ENCODE results near the gene PRPF19. TPM values are rescaled to one million over a fixed set of nuclear protein-coding genes. Genes with fewer than 3 reads are reported as not detected.

Gene PRPF19
- total and polyA plus RNA-seq, 2 of the 13 experiments (the other 11 are each of a cell fraction or from before 2014, with no cell fraction given) = 27.4 to 91.1 TPM

GRCh38 chr11:60947700-60948099 is 41.3 kb upstream of the PRPF19 start:
- Histone ChIP-seq H3K4me1 (ENCODE audit: insufficient read depth, low read length) (no peaks in the 10 kb centered on the region), H3K36me3 (replicated peaks in 1 of 2; ENCODE audit: control insufficient read depth in 1 of 2, insufficient read depth in 2 of 2, low read length in 2 of 2) (no peaks in the 10 kb centered on the region), H3K79me2 (ENCODE audit: insufficient read depth, low read length) (no peaks in the 10 kb centered on the region), H3K4me3 (replicated peaks in 1 of 3; ENCODE audit: insufficient read depth in 1 of 3, low read depth in 2 of 3, low read length in 3 of 3) (no peak overlapping the region), H3K27ac (ENCODE audit: extremely low read length, insufficient read depth, low read length) (no peak overlapping the region), H3K9me3 (ENCODE audit: low read length) (no peaks in the 10 kb centered on the region), H2AFZ (ENCODE audit: low read length) (no peak overlapping the region), H3K4me2 (ENCODE audit: low read depth, low read length) (no peak overlapping the region), H3K9ac (ENCODE audit: insufficient read depth, low read depth, low read length) (no peak overlapping the region), H4K20me1 (ENCODE audit: insufficient read depth, low read length) (no peaks in the 10 kb centered on the region), H3K27me3 (ENCODE audit: control insufficient read depth in 1 of 2, insufficient read depth in 2 of 2, low read length in 2 of 2) (peaks cover 0 to 9% of the 10 kb centered on the region in 2 experiments; a peak in 1 of 5 replicates)
- ChIA-PET POLR2A (no interaction called here), CTCF (ENCODE audit: low intra/inter-chr PET ratio, low total read pairs) (no interaction called here)
- in situ Hi-C loops (cut with HindIII; ENCODE audit: extremely low pct_ligation_motif_present, low pct_unique_long_range_greater_than_20kb) (no loop called here), intact Hi-C loops (cut with micrococcal nuclease; ENCODE audit: unreplicated experiment) (no loop called here)
- DNase-seq (ENCODE audit: low spot score) (no peak), FAIRE-seq (no peak), ATAC-seq (no peak)
- 0% methylated on average over 2 of the region's 2 CpGs for WGBS (ENCODE audit: low lambda C conversion rate)
- no peak for TF ChIP-seq CEBPG (CRISPR knock-in tag; IDR thresholded peaks at IDR 0.05)
- no peak for TF ChIP-seq ZNF281 (CRISPR knock-in tag; IDR thresholded peaks at IDR 0.05; ENCODE audit: borderline replicate concordance)
- no peak for TF ChIP-seq CC2D1A (CRISPR knock-in tag; IDR thresholded peaks at IDR 0.05)
- TF ChIP-seq ZBTB3 (CRISPR knock-in tag; IDR thresholded peaks at IDR 0.05; ENCODE audit: borderline replicate concordance, low read depth) = no peak
- TF ChIP-seq MAFK (conservative IDR thresholded peaks at IDR 0.05 in 1 of 2, IDR thresholded peaks at IDR 0.05 in 1 of 2; ENCODE audit: low read length in 2 of 2) = no peak
- no peak for TF ChIP-seq RFX5 (IDR thresholded peaks at IDR 0.05; ENCODE audit: low read depth, low read length)
- TF ChIP-seq ZNF639 (CRISPR knock-in tag; conservative IDR thresholded peaks at IDR 0.05) = no peak
- no peak for TF ChIP-seq ZNF577 (CRISPR knock-in tag; IDR thresholded peaks at IDR 0.05; ENCODE audit: borderline replicate concordance, low read depth)
- TF ChIP-seq ELF1 (CRISPR knock-in tag; IDR thresholded peaks at IDR 0.05) = no peak
- TF ChIP-seq NFE2L1 (CRISPR knock-in tag; IDR thresholded peaks at IDR 0.05; ENCODE audit: borderline replicate concordance) = no peak
- no peak for TF ChIP-seq MXI1 (IDR thresholded peaks at IDR 0.05; ENCODE audit: borderline replicate concordance, low read depth, low read length)
- TF ChIP-seq ZNF850 (CRISPR knock-in tag; conservative IDR thresholded peaks at IDR 0.05) = no peak
- no TSS peak for BruUV-seq (replicated peaks)

Measured in HepG2 (cell line).